HK-2 (cell line): Measurements from ENCODE around the gene STIM1.

Source experiments
- DNase-seq: peaks from one replicate; pipeline ENCODE4 v3.0.0-alpha.2; 2018; ENCODE audit not compliant: unreplicated experiment

STIM1 gene

DNA sequence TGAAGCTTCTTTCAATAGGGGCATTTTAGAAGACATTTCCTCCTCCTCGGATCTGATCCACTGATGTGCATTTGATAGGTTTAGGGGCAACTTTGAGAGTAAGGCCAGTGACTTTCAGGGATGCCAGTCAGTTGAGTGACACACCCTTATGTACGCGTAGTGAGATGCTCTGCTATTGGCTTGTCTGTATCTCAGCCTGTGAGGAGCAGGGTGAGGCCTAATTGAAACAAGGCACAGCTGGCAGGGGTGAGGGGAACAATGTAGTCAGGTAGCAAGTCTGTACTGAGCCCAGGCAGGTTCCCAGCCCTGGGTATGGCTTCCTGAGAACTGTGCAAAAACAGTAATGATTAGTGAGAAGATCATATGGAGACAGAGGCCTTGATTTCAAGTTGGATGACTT, 61.5 kb downstream of the STIM1 start:
- DNase-seq = no peak

DNA sequence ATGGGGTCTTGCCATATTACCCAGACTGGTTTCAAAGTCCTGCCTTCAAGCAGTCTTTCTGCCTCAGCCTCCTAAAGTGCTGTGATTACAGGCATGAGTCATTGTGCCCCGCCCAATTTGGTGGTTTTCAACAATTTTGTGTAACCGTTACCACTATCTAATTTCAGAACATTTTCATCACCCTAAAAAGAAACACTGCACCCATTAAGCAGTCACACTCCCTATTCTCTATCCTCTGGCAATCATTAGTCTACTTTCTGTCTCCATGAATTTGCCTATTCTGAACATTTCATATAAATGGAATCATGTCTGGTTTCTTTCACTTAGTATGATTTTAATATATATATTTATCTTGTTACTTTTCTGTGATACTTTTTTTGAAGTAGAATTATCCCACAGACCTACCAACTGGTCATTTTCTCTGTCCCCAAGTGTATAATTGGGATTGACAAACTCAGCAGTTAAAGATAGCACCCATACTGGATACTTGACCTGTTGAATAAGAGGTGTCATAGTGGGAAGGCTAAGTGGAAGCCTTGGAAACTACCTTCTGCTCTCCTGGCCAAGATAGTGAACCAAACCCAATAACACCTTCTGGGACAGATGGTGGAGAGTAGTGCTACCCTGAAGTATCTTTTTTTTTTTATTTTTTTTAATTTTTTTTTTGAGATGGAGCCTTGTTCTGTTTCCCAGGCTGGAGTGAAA, 64.8 kb downstream of the STIM1 start:
- DNase-seq = no peak

DNA sequence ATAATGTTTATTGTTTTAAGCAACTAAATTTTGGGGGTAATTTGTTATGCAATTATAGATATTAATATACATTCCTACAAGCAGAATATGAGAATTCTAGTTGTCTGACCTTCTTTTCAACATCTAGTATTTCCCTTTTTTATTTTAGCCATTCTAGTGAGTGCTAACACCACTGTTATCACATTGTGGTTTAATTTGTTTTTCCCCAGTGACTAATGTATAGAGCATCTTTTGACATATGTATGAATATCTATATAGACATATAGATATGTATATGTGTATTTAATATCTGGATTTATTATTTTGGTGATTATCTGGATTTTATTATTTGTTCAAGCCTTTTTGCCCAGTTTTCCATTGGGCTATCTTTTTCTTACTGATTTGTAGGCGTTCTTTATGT, 66.6 kb downstream of the STIM1 start:
- no peak for DNase-seq

DNA sequence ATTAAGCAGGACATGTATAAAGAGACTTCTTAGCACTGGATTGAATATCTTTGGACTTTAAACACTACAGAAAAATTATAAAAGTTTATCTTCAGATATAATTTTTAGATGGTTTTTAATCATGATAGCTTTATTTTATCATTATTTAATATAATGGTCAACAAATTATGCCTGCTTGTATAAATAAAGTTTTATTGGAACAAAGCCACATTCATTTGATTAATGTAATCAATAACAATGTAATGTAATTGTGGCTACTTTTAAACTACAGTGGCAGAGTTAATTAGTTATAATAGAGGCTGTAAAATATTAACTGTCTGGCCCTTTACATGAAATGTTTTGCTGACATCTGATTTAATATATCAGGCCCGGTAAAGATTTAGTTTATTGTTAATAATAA, 70.0 kb downstream of the STIM1 start:
- no peak for DNase-seq

DNA sequence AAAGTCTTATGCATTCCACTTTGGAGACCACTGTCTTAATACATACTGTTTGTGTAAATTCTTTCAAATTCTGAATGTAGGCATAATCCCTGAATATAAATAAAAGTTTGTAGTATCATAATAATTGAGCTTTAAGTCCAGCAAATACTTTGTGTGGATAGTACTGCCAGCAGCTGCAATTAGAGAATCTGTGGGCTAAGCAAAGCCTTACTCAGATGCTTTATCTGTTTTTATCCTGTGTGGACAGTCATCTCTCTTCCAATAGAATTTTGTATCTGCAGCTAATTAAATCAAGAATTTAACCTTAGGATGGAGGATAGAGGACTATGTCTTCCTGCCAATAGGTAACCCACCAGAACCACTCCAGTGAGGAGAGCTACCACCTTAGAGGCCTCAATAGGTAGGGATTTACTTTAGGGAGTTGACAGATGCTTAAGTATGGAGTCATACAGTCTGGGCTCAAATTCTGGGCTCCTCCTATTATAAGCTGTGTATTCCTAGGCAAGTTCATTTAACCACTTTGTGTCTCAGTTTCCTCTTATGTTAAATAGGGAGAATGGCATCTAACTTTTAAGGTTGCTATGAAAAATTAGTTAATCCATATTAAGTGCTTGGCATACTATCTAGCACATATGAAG, 71.1 kb downstream of the STIM1 start:
- DNase-seq = no peak

DNA sequence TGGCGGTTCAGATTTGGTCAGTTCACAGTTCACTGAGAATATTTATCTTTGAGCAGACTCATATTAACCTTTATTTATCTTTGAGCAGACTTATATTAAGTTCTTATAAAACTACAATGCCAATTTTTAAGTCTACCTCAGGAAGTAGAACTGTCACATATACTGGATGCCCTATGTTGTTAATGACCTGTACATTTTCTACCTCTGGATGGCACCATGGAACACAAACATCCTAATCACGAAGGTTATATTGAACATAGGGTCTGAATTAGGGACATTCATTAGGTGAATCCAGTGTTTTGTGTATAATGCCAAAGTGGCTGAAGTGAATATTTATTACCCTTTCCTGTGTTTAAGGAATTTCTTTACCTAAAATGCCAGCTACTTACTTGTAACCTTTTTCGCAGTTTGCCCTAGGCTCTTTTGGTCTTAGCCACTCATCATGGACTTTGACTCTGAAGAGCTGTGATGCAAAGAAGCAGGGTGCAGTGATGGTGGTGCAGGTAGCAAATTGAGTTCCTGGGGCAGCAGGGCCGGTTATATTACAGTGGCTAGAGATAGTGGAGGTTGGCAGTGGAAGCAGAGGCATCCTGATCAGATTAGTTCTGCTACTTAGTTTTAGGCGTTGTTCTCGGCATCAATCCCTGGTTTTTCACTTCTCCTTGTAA, 71.8 kb downstream of the STIM1 start:
- DNase-seq = no peak

DNA sequence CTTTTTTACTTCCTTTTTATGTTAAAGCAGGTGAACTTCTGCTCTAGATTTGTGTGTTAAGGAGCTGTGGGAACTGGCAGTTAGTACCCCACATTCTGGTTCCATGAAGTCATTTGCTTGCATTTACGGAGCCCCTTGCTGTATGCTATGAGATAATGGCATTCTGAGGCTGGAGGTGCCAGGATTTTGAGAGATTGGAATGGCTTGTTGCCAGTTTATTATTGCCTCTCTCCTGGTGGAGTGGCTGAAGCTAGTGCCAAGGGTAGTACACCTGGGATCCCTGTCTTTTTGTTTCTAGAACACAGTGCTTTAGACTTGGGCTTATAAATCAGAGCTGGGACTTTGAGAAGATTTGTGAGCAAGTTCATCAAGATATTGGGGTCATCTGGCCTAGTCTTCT, 73.8 kb downstream of the STIM1 start:
- no peak for DNase-seq

DNA sequence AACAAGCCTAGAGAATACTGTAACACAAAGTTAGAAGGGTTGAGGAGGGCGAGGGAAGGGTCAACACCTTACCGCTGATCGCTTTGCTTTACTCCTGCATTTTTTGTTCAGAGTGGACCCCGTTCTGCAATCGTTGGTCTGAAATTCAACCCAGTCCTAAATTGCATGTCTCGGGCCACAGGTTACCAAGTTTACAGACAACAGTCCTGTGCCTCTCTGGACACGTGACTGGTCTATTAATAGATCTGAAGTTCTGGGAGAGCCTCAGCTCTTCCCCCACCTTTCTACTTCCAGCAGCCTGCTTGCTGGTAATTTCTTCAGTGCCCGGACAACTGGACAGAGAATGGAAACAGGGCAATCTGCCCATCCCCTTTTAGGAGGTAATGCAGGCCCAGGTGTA, 74.2 kb downstream of the STIM1 start:
- DNase-seq = no peak

DNA sequence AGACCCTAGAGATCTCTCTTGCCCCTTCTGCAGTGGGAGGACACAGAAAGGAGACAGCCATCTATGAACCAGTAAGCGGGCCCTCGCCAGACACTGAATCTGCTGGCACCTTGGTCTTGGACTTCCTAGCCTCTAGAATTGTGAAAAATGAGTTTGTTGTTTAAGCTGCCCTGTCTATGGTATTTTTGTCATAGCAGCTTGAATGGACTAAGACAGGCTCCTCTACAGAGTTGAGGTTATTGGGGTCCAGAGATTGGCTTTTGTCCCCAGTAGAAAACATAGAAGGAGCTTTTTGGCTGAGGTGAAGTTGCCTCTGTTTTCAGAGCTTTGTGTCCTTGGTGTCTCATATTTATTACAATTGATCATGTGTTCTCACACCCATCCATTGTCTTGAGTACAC, 77.2 kb downstream of the STIM1 start:
- DNase-seq = no peak

DNA sequence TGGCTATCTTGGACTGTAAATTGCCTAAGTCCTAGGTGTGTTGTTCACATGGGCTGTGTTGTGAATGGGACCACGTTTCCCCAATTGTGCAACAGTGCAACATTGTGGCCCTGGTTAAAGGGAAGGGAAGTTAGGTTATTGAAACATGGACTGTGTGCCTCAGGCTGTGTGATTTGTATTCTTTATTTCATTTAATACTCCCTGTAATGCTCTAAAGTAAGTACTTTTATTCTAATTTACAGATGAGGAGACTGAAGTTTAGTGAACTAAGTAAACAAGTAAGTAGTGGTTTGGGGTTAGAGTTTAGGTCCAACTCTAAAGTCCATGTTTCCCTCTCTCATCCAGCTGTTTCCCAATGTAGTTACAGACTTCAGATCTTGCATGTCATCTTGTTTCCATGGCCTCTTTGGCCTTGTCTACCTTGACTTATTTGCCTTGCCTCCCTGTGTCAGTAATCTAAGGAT, 77.7 kb downstream of the STIM1 start:
- DNase-seq = no peak

DNA sequence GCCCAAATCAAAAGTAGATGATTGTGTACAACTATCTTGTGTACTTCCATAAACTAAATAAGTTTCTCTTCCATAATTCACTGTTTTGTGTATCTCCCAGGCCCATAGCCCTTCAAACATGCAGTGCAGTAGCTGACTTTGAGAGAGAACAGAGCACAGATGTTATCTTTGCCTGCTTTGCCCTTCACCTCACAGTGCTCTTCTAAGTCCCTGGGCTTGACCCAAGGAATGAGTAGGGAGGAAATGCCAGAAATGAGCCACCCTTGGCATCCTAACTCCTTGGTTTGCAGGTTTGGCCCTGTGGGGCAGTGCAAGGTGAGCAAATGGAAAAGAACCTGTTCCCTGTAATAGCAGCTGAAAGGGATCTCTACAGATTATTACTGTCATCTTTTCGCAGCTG, 79.2 kb downstream of the STIM1 start:
- DNase-seq = no peak

DNA sequence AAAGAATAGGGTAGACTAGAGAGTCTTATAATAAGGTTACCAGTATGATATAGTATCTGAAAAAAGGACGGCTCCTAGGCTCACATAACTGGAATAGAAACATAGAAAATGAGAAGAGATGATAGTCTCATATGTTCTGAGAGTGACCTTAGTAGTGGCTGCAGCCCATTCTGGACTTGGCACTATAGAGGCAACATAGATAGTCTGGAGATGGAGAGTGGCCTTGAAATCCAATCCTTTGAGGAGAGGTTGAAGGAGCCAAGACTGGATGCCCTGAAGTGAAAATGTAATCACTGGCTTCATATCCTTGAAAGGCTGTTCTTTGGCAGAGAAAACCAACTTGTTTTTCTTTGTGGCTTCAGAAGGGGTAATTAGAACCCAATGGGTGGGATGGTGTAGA, 81.1 kb downstream of the STIM1 start:
- DNase-seq = no peak

DNA sequence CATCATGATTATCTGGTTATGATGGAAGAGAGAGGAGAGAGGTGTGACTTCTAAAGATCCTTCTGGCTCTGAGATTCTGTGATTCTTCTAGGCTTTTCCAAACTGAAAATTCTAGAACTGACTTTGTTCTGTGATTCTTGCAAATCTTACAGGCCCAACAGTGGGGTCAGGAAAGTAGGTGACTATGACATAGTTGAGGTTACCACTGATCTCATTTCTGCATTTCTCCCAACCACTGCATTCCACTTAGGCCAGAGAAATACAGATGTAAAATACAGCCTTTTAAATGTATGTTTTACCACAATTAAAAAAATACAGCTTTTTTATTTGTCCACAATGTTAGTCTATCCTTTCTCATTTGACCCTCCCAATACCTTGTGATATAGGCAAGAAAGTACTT, 83.7 kb downstream of the STIM1 start:
- no peak for DNase-seq

DNA sequence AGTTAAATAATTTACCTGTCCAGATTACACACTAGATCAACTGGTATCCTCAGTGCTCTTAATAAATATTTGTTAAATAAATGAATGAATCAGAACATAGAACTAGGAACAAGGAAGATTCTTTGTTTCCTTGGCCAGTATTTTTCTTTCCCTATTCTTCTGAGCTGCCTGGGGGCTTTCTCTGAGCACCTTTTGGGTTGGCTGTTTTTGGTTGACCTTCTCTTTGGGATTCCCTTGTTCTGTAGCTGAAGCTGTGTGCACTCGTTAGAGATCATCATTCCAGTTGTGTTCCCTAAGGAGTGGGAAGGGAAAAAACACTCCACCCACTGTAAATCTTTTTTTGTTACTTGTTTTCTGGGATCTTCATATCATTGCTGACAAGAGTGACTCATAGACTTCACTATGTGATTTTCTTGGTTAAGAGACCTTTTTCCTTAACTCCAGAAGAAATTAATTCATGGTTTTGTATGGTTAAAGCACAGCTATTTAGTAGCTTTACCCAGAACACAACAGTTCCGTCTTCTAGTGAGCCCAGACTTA, 84.3 kb downstream of the STIM1 start:
- DNase-seq = no peak

DNA sequence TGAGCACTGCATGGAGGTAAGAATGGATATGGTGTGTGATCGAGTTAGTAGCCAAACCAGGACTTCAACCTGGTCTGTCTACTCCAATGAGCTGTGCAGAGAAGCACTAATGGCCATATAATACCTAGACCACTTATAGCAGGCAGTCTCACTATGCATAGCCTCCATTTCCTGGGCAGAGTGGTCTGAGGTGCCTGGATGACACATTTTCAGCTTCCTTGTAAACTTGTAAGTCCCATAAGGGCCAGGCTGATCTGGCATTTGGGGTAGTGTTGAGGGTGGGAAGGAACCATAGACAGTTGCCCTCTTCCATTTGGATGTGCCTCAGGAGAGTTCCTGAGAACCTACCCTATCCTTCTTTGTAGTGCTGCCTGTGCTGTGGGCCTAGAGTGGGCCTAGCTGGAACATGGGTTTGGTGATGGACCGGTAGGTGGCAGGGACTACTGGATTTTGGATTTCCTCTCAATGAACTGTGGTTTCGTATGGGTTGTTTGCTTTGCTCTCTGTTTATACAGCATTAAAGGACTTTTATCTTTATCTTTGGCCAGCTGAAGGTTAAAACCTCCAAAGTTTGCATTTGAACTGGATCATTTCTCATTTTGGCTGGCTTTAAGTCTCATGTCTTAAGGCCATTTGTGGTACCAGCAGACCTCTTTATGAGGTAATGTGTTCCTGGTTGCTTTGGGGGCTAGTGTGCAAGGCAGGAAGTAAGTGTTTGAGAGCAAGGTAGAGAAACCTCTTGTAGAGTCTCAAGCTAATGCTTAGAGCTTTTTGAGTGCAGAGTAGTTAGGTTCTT, 86.9 kb downstream of the STIM1 start:
- no peak for DNase-seq

DNA sequence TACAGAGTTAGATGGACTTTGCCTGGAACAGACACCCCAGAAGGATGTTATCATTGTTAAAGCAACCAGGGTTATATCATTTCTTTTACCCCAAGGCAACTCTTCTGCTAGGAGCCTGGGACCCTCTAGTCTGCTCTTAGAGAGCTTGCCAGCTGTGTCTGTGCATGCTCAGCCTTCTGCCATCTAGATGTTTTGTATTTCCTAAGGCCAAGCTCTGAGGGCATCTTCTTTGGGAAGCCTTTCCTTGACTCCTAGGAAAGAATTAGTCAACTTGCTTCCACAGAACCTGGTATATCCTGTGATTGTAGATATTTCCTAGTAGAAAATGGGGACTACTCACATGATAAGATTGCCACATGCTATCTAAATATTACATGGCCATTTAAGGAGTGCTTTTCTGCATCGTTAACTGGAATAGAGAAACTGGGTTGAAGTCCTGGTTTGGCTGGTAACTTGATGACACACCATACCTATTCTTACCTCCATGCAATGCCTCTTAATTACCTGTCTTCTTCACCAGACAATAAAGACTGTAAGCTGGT, 87.6 kb downstream of the STIM1 start:
- DNase-seq = no peak

DNA sequence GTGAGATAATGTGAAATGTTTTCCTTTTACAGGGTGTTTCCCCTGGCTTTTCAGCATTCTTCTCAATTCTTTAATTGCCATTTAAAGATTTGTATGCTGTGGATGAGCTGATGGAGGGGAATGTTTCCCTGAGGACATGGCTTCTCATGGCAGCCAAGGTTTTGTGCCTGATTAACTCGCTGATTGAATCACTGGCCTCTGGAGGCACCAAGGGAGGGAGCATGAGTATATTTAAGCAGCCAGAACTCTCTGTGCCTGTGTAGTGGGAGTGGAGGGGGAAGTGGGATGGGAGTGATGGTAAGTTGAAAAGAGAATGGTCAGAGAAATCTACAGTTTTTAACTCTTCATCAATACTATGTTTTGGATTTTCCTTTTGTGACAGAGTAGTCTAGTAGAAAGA, 88.7 kb downstream of the STIM1 start:
- DNase-seq = no peak

DNA sequence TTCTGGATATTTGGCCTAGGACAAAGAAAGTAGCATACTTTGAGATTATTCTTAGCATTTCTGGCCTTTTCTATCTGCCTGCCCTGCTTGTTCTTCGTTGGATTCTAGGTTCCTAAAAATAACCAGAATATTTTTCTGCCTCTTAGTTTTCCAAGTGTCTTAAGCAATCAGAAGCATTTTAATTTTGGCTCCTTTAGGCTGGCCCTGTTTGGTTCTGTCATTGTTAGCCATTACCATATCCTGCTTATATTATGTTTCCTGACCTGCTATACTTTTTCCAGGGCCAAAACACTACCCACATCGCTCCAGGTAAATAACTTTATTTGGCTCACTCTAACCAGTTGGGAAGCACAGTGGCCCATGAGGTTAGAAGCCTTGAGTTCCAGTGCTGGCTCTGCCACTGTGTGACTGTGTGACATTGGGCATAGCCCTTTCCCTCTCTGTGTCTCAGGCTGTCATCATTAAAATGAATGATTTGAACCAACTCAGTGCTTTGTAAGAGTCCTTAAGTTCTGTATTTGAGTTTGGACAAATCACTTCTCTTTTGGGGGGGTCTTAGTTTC, 91.1 kb downstream of the STIM1 start:
- DNase-seq = no peak

DNA sequence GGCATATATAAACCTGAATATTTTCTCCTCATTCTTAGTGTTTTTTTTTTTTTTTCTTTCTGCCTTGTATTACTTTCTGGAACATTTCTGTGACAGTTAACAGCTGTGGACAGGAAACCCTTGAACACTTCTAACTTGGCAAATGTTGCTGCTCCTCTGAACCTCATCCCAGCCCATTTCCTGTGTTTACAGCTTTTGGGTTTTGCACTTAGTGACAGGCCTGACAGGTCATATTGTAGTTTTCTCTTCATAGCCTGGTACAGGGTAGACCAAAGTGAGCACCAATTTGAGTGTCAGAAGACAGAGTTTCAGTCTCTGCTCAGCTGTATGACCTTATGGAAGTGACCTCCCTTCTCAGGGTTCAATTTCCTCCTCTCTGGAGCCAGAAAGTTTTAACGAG, 91.6 kb downstream of the STIM1 start:
- no peak for DNase-seq

DNA sequence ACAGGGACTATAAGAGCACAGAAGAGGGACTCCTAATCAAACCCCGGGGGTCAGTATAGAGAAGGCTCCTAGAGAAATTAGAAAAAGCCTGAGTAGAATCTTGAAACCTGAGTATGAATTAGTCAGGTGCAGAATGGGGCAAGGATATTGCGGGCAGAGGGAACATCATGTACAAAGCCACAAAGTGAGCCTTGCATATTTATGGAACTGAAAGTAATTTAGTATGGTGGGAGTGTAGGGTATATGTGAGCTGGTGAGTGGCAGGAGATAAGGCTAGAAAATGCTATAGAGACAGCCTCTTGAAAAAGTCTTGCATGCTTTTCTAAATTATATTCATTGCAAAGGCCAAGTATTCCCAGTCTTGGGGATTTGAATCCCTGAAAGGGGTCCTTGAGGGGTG, 93.7 kb downstream of the STIM1 start:
- no peak for DNase-seq

DNA sequence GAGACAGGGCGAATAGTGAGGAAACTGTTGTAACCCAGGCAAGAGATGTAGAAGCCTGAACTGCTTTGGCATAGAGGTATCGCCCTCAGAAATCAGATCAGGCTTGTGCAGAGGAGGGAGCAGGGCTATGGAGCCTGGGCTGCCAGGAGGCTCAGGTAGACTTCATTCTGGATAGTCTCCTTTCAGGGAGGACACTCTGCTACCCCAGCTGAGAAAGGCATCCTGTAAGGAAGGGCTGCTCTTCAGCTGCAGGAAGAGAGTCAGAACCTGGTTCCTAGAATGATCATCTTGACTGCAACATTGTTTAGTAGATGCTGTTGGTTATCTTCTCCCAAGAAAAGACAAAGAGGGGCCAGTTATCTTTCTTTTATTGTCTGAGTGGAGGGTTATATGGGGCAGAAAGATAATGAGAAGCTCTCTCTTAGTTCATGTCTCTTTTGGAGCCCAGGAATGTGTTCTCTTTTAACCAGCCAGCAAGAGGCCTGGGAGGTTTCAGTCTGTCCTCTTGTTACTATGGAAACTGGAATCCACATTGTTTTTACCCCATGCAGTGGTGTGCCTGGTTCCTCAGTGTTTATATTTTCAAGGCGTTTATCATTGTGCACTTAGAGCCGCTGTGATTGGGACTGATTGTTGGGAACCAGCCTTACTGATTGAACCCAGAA, 95.7 kb downstream of the STIM1 start:
- DNase-seq = no peak
